HG03045 (cell line): ENCODE measurements around the gene ZNF558.

Experiments
- ATAC-seq: cut with Tn5 transposase; IDR thresholded peaks from one replicate; pipeline ENCODE4 v1.9.1; 2021; ENCODE audit warnings: mild to moderate bottlenecking, moderate library complexity; ENCODE audit not compliant: unreplicated experiment

The ZNF558 gene

GRCh38 chr19:8832132-8833021 is at the start of gene ZNF558, which contains the start of gene MBD3L1:
TSS of gene ZNF558 (minus strand) at chr19:8832304. CDS start at chr19:8822659, 9,645 bp downstream.
TSS of gene MBD3L1 (plus strand) at chr19:8832377. CDS start at chr19:8842679, 10,302 bp downstream.
- peak; percentile 90 for ATAC-seq

GRCh38 chr19:8881512-8881911 is 49.4 kb upstream of the ZNF558 start:
- no peak for ATAC-seq

GRCh38 chr19:8880868-8881488 is 48.9 kb upstream of the ZNF558 start:
- ATAC-seq, result no peak

GRCh38 chr19:8877854-8878705 is 46.0 kb upstream of the ZNF558 start:
- no peak for ATAC-seq

- ATAC-seq, result no peak
These were observed 34.2 kb upstream of the ZNF558 start for GRCh38 chr19:8866344-8866743.

- no peak for ATAC-seq
These were observed 26.2 kb upstream of the ZNF558 start for GRCh38 chr19:8858260-8858659.

GRCh38 chr19:8850488-8850887 is 18.4 kb upstream of the ZNF558 start:
- no peak for ATAC-seq

- ATAC-seq, result no peak
These were observed 17.1 kb upstream of the ZNF558 start for GRCh38 chr19:8849232-8849631.

GRCh38 chr19:8846819-8847218 is 14.7 kb upstream of the ZNF558 start:
- no peak for ATAC-seq

- no peak for ATAC-seq
These were observed 8.6 kb upstream of the ZNF558 start for GRCh38 chr19:8840708-8841107.

GRCh38 chr19:8835877-8836276 is 3.8 kb upstream of the ZNF558 start:
- no peak for ATAC-seq

- no peak for ATAC-seq
These were observed 3.3 kb upstream of the ZNF558 start for GRCh38 chr19:8835446-8835845.

- ATAC-seq, result peak; percentile 16
These were observed 322 bp downstream of the ZNF558 start for GRCh38 chr19:8831832-8832131.

GRCh38 chr19:8831373-8831772 is 731 bp downstream of the ZNF558 start:
- no peak for ATAC-seq

GRCh38 chr19:8827277-8827676 is 4.8 kb downstream of the ZNF558 start:
- no peak for ATAC-seq

GRCh38 chr19:8826371-8826770 is 5.7 kb downstream of the ZNF558 start:
- ATAC-seq, result no peak

- no peak for ATAC-seq
These were observed 10.3 kb downstream of the ZNF558 start for GRCh38 chr19:8821748-8822241.

- ATAC-seq, result no peak
These were observed 11.9 kb downstream of the ZNF558 start for GRCh38 chr19:8820234-8820633.

GRCh38 chr19:8815780-8816179 is 16.3 kb downstream of the ZNF558 start:
- ATAC-seq, result no peak

- ATAC-seq, result no peak
These were observed 17.9 kb downstream of the ZNF558 start for GRCh38 chr19:8814176-8814575.
